Astrocyte (in vitro differentiated cells and primary cell): ENCODE results near the gene OSBPL2. TPM values are rescaled to one million over a fixed set of nuclear protein-coding genes. Genes with fewer than 3 reads are reported as not detected.

Experiments used
- DNase-seq: peaks from one replicate; pipeline ENCODE4 v3.0.0-alpha.2; 2010; ENCODE audit warnings: low read depth
- FAIRE-seq: peaks from 2 replicates; lab custom pipeline; 2011; peaks lifted over from hg19 to GRCh38; lab: Jason Lieb, UNC
- H2AFZ ChIP-seq: 2 replicates; pipeline ENCODE4 v1.6.0; 2012; ENCODE audit warnings: low read depth, low read length, inconsistent platforms
- H3K27ac ChIP-seq: 2 replicates; pipeline ENCODE4 v1.5.1; 2011; ENCODE audit warnings: low read depth, low read length, inconsistent platforms
- H3K27me3 ChIP-seq: 2 replicates; pipeline ENCODE4 v1.6.0; 2011; ENCODE audit warnings: low read length, inconsistent platforms; ENCODE audit not compliant: insufficient read depth
- H3K36me3 ChIP-seq: 2 replicates; pipeline ENCODE4 v1.5.1; 2011; ENCODE audit warnings: low read length, inconsistent platforms; ENCODE audit not compliant: insufficient read depth
- H3K4me1 ChIP-seq: 2 replicates; pipeline ENCODE4 v1.5.1; 2011; ENCODE audit warnings: low read length, inconsistent platforms; ENCODE audit not compliant: insufficient read depth
- H3K4me2 ChIP-seq: 2 replicates; pipeline ENCODE4 v1.6.0; 2012; ENCODE audit warnings: low read length, inconsistent platforms
- H3K4me3 ChIP-seq: 2 replicates; pipeline ENCODE4 v1.5.1; 2011; ENCODE audit warnings: low read depth, mild to moderate bottlenecking, low read length, inconsistent platforms; ENCODE audit not compliant: insufficient read depth
- H3K79me2 ChIP-seq: 2 replicates; pipeline ENCODE4 v1.6.0; 2012; ENCODE audit warnings: mild to moderate bottlenecking, low read length, inconsistent platforms; ENCODE audit not compliant: insufficient read depth
- H3K9ac ChIP-seq: 2 replicates; pipeline ENCODE4 v1.6.0; 2012; ENCODE audit warnings: mild to moderate bottlenecking, low read length, inconsistent platforms
- H3K9me3 ChIP-seq: 2 replicates; pipeline ENCODE4 v1.5.1; 2012; ENCODE audit warnings: low read depth, mild to moderate bottlenecking, low read length, inconsistent platforms; ENCODE audit not compliant: insufficient read depth
- H4K20me1 ChIP-seq: 2 replicates; pipeline ENCODE4 v1.6.0; 2012; ENCODE audit warnings: low read length, inconsistent platforms; ENCODE audit not compliant: insufficient read depth
- H3K27ac Mint-ChIP-seq: one replicate; pipeline ENCODE4 v1.8.0; 2021; ENCODE audit warnings: mild to moderate bottlenecking, mixed read lengths; ENCODE audit not compliant: unreplicated experiment
- H3K27me3 Mint-ChIP-seq: one replicate; pipeline ENCODE4 v1.8.0; 2021; ENCODE audit warnings: low read depth, mixed read lengths; ENCODE audit not compliant: unreplicated experiment
- H3K36me3 Mint-ChIP-seq: one replicate; pipeline ENCODE4 v1.8.0; 2021; ENCODE audit warnings: low read depth, mixed read lengths; ENCODE audit not compliant: unreplicated experiment
- H3K4me1 Mint-ChIP-seq: one replicate; pipeline ENCODE4 v1.8.0; 2021; ENCODE audit warnings: low read depth, mixed read lengths; ENCODE audit not compliant: unreplicated experiment
- H3K4me3 Mint-ChIP-seq: one replicate; pipeline ENCODE4 v1.8.0; 2021; ENCODE audit warnings: mild to moderate bottlenecking, moderate library complexity, mixed read lengths; ENCODE audit not compliant: unreplicated experiment
- H3K9me3 Mint-ChIP-seq: one replicate; pipeline ENCODE4 v1.8.0; 2021; ENCODE audit warnings: mild to moderate bottlenecking, mixed read lengths; ENCODE audit not compliant: unreplicated experiment
- EZH2 ChIP-seq: IDR thresholded peaks from 2 replicates; pipeline ENCODE4 v1.6.1; 2012; ENCODE audit warnings: mild to moderate bottlenecking, low read length, inconsistent platforms; ENCODE audit not compliant: insufficient read depth
- total RNA-seq: library from RNA; stranded (reverse); gene quantifications from 2 replicates; pipeline ENCODE4 v1.2.1, GENCODE V29; 2021
- TF ChIP-seq, protein P1 (sequence below): IDR thresholded peaks from 2 replicates; pipeline ENCODE4 v1.5.1; 2011; ENCODE audit warnings: low read depth, mild to moderate bottlenecking, inconsistent platforms, low read length, moderate library complexity; ENCODE audit not compliant: insufficient read depth

The OSBPL2 gene
- total RNA-seq, 1 donor from 2014 or later = 60.3 TPM

DNA sequence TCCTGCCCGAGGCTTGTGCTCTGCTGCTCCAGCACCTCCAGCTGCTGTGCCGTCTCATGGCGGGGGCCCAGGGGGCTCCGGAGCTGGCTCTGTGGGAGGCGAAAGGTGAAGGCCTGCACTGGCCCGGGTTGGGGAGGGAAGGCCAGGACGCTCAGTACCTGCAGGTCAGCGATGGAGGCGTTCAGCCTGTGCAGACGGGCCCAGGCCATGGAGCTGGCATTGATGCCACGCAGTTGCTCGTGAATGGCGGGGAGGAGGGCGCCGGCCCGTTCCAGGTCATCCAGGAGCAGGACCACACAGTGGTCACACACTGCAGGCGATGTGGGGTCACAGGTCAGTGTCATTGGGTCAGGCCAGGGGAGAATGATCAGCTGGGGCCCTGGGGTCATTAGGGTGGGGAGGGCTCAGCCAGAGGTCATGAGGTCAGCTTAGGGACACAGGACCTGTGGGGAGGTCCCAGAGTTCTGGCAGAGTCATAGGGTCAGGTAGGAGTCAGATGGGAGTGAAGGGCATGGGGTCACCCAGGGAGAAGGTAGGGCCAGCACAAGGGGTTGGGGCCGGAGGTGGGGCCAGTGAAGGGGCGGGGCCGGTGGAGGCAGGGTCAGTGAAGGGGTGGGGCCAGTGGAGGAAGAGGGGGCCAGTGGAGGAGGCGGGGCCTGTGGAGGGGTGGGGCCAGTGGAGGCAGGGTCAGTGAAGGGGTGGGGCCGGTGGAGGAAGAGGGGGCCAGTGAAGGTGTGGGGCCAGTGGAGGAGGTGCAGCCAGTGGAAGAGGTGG, 82.4 kb downstream of the OSBPL2 start:
- Histone ChIP-seq H3K79me2 (no peaks in the 10 kb centered on the region), H3K4me3 (no peak overlapping the region), H3K4me1 (no peaks in the 10 kb centered on the region), H3K27me3 (no peaks in the 10 kb centered on the region), H3K9me3 (no peaks in the 10 kb centered on the region), H3K36me3 (no peaks in the 10 kb centered on the region), H3K4me2 (no peak overlapping the region), H2AFZ (no peak overlapping the region), H3K9ac (no peak overlapping the region), H4K20me1 (no peaks in the 10 kb centered on the region), H3K27ac (no peak overlapping the region)
- TF ChIP-seq, protein P1, sequence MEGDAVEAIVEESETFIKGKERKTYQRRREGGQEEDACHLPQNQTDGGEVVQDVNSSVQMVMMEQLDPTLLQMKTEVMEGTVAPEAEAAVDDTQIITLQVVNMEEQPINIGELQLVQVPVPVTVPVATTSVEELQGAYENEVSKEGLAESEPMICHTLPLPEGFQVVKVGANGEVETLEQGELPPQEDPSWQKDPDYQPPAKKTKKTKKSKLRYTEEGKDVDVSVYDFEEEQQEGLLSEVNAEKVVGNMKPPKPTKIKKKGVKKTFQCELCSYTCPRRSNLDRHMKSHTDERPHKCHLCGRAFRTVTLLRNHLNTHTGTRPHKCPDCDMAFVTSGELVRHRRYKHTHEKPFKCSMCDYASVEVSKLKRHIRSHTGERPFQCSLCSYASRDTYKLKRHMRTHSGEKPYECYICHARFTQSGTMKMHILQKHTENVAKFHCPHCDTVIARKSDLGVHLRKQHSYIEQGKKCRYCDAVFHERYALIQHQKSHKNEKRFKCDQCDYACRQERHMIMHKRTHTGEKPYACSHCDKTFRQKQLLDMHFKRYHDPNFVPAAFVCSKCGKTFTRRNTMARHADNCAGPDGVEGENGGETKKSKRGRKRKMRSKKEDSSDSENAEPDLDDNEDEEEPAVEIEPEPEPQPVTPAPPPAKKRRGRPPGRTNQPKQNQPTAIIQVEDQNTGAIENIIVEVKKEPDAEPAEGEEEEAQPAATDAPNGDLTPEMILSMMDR = no peak
- no peak for TF ChIP-seq EZH2
- FAIRE-seq = no peak
- Mint-ChIP-seq H3K9me3 (no peaks in the 10 kb centered on the region), H3K36me3 (peaks cover 12% of the 10 kb centered on the region), H3K27ac (no peak overlapping the region), H3K4me3 (no peak overlapping the region), H3K27me3 (no peaks in the 10 kb centered on the region), H3K4me1 (no peaks in the 10 kb centered on the region)
- no peak for DNase-seq

DNA sequence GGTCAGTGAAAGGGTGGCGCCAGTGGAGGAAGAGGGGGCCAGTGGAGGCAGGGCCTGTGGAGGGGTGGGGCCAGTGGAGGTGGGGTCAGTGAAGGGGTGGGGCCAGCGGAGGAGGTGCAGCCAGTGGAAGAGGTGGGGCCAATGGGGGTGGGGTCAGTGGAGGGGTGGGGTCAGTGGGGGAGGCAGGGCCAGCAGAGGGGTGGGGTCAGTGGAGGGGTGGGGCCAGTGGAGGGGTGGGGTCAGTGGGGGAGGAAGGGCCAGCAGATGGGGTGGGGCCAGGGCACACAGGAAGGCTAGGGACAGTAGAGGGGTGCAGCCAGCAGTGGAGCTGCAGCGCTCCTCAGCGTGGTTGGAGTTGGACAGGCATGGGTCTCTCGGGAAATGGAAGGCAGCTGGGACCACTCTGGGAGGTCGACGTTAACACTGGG, 83.2 kb downstream of the OSBPL2 start:
- no peaks in the 10 kb centered on the region for H3K27me3 Mint-ChIP-seq
- Histone ChIP-seq H3K27me3 (no peaks in the 10 kb centered on the region), H3K79me2 (no peaks in the 10 kb centered on the region), H3K9ac (no peak overlapping the region), H3K4me1 (no peaks in the 10 kb centered on the region), H3K4me3 (no peak overlapping the region), H4K20me1 (no peaks in the 10 kb centered on the region), H3K27ac (no peak overlapping the region), H2AFZ (no peak overlapping the region), H3K9me3 (no peaks in the 10 kb centered on the region), H3K36me3 (no peaks in the 10 kb centered on the region), H3K4me2 (no peak overlapping the region)
- no peak for FAIRE-seq
- H3K27ac Mint-ChIP-seq = no peak overlapping the region
- TF ChIP-seq, protein P1 = no peak
- no peak for TF ChIP-seq EZH2
- H3K4me3 Mint-ChIP-seq = no peak overlapping the region
- no peak for DNase-seq
- no peaks in the 10 kb centered on the region for H3K9me3 Mint-ChIP-seq
- H3K4me1 Mint-ChIP-seq = no peaks in the 10 kb centered on the region
- H3K36me3 Mint-ChIP-seq = peaks cover 12% of the 10 kb centered on the region

DNA sequence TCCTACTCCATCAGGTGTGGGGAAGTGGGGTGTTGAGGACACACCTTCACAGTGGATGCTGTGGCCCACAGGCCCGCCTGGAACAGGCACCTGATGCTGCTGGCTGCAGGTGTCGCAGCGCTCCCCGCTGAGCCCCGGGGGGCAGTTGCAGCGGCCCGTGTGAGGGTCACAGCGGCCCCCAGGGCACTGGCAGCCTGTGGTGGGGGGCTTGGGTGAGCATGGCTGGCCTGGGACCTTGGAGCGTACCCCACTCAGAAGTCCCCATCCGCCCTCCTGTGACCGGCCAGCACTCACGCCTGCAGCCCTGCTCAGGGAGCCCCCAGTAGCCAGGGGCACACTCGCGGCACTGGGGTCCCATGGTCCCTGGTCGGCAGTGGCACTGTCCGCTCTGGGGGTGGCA, 83.7 kb downstream of the OSBPL2 start:
- H3K4me2 ChIP-seq = no peak overlapping the region
- H3K9ac ChIP-seq = no peak overlapping the region
- no peaks in the 10 kb centered on the region for H3K36me3 ChIP-seq
- Mint-ChIP-seq H3K9me3 (no peaks in the 10 kb centered on the region), H3K4me3 (no peak overlapping the region), H3K4me1 (no peaks in the 10 kb centered on the region), H3K36me3 (peaks cover 12% of the 10 kb centered on the region), H3K27me3 (no peaks in the 10 kb centered on the region), H3K27ac (no peak overlapping the region)
- no peak for DNase-seq
- no peak overlapping the region for H3K27ac ChIP-seq
- no peaks in the 10 kb centered on the region for H3K79me2 ChIP-seq
- no peaks in the 10 kb centered on the region for H3K4me1 ChIP-seq
- H3K4me3 ChIP-seq = no peak overlapping the region
- TF ChIP-seq EZH2 = no peak
- TF ChIP-seq, protein P1 = no peak
- no peaks in the 10 kb centered on the region for H3K9me3 ChIP-seq
- no peaks in the 10 kb centered on the region for H4K20me1 ChIP-seq
- no peak overlapping the region for H2AFZ ChIP-seq
- H3K27me3 ChIP-seq = no peaks in the 10 kb centered on the region
- FAIRE-seq = no peak
